Activated CD4-positive, alpha-beta T cell treated with anti-CD3 and anti-CD28 coated beads, Interleukin-2, amount 50 U/mL, for 48 hours (primary cell): Measurements from ENCODE around the gene STARD10.

ENCODE experiments used
- DNase-seq, 2 experiments: peaks; one replicate each; pipeline ENCODE4 v3.0.0-alpha.2; 2020

Gene STARD10

GRCh38 chr11:72741849-72742512, 51.9 kb downstream of the STARD10 start:
- DNase-seq = no peak

GRCh38 chr11:72741429-72741833, 52.4 kb downstream of the STARD10 start:
- no peak for DNase-seq

GRCh38 chr11:72740562-72741428, 53.1 kb downstream of the STARD10 start:
- DNase-seq = no peak

- DNase-seq = no peak
Observed at GRCh38 chr11:72740060-72740424, 53.8 kb downstream of the STARD10 start.

- DNase-seq = no peak
Observed at GRCh38 chr11:72739240-72740059, 54.4 kb downstream of the STARD10 start.

- DNase-seq = no peak
Observed at GRCh38 chr11:72738199-72739141, 55.4 kb downstream of the STARD10 start.

GRCh38 chr11:72737336-72737735, 56.5 kb downstream of the STARD10 start:
- no peak for DNase-seq

- DNase-seq = peak; percentile 56 to 66
Observed at GRCh38 chr11:72736452-72737069, 57.3 kb downstream of the STARD10 start.

- no peak for DNase-seq
Observed at GRCh38 chr11:72735495-72736027, 58.3 kb downstream of the STARD10 start.

GRCh38 chr11:72732329-72732728, 61.5 kb downstream of the STARD10 start:
- DNase-seq = no peak

GRCh38 chr11:72730737-72731136, 63.1 kb downstream of the STARD10 start:
- no peak for DNase-seq

GRCh38 chr11:72730243-72730642, 63.6 kb downstream of the STARD10 start:
- no peak for DNase-seq

GRCh38 chr11:72727521-72727920, 66.3 kb downstream of the STARD10 start:
- DNase-seq = no peak

- DNase-seq = no peak
Observed at GRCh38 chr11:72726266-72727220, 67.3 kb downstream of the STARD10 start.

GRCh38 chr11:72725724-72726028, 68.2 kb downstream of the STARD10 start:
- no peak for DNase-seq

- peak; percentile 81 to 85 for DNase-seq
Observed at GRCh38 chr11:72724851-72725723, 68.8 kb downstream of the STARD10 start.

GRCh38 chr11:72724021-72724551, 69.8 kb downstream of the STARD10 start:
- no peak for DNase-seq

GRCh38 chr11:72723508-72723907, 70.3 kb downstream of the STARD10 start:
- DNase-seq = no peak
